GM21447 (cell line): ENCODE data around the gene CAMTA1.
"Not testable (repeated sequence)": the region's sequence is repeated elsewhere in the genome, so short reads cannot be mapped to it uniquely, and the experiment has no call there.

Source experiments
- ATAC-seq: cut with Tn5 transposase; IDR thresholded peaks from one replicate; pipeline ENCODE4 v1.9.1; 2021; ENCODE audit not compliant: unreplicated experiment

The CAMTA1 gene

DNA sequence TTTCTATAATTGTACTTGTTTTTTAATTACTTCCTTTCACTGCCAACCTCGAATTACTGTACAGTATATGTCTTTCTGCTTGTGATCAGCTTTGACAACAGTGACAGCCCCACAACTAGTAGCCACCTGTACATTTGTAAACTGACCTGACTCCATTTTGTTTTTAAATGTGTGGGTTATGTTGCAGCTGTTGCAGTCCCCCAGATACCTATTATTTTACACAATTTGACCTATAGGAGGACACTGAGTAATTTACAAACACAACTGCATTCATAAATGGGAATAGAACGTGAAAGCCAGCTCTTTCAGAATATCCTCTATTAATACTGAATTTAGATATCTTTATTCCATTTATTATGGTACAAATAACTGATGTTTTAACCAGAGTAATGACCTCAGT, 983.3 kb downstream of the CAMTA1 start:
- ATAC-seq, result no peak

DNA sequence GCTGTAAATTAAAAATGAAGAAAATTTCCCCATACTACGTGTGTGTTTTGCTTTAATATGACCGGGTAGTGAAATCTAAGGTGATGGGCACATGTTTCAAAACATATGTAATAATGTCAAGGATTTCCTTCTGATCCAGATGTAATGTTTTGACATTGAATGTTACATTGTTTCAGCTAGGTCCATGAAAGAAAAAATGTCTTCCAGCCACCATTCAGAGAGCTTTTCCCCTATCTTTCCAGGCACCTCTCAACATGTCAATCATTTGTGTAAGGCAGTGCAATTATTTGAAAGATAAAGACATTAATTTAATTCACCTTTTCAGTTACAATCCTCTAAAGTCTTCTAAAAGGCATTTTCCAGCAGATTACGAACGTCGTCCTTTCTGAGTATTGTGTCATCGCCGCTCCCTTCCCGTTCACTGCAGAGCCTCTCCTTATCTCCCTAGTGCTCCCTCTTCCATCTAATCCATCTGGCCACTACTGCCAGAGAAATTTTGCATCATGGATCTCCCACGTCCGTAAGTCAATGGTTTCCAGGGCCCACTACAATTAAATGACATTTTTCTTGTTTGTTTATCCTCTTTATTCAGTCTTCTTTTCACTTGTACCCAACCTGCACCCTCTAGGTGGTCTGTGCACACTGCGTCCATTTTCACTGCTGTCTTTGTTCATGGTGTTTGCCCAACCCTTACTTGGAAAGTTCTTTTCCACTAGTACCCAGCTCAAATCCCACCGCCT, 984.6 kb downstream of the CAMTA1 start:
- no peak for ATAC-seq

DNA sequence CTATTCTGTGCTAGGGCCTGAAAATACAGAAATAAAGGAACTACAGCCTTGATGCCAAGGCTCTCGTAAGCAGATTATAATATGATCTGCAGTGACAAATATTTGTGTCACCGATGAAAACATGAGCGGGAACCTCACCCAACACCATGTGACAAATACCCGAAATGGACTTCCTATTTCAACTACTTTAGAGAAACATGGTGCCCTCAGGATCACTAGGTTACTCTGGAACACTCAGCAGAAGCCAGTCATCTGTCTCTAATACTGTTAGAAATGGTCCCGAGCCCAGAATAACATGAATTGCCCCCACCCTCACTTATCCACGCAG, 985.4 kb downstream of the CAMTA1 start:
- ATAC-seq, result peak; percentile 16

DNA sequence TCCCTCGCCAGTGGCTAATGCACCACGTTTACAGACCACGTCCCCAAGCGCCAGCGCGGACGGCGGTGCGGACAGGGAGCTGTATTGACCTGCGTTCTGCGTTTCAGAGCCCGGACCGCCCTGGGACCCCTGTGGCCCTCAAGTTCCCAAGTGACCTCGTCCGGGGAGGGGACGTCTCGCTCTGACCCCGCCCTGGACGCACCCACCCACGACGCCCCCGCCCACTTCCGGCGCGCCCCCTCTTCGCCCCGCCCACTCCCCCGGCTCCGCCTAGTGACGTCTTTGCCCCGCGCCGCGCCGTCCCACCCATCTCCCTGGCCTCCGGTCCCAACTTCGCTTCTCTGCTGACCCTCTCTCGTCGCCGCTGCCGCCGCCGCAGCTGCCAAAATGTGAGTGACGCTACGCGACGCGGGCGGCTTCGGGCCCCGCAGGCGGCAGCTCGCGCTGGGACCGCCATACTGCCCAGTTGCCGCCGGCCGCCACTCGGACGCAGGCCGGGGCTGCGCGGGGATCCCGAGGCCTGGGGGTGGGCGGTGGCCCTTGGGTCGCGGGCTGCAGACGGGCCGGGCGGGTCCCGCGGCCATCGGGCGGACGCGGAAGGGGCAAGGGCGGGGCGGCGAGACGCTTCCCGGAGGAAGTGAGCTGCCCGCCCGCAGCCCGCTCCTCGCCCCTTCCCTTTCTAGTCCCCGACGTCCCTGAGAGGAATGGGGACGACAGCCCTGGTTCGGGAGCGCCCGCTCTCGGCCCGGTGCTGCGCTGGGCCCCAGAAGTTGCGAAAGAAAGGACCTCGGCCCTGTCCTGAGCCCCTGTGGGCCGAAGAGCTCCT, 986.0 kb downstream of the CAMTA1 start, which contains the start of gene VAMP3:
Gene VAMP3, plus strand, starts transcription at position 300 of the 826 bp plus-strand sequence. Its CDS starts 88 bp downstream, at position 388.
- peak; percentile 69 for ATAC-seq

DNA sequence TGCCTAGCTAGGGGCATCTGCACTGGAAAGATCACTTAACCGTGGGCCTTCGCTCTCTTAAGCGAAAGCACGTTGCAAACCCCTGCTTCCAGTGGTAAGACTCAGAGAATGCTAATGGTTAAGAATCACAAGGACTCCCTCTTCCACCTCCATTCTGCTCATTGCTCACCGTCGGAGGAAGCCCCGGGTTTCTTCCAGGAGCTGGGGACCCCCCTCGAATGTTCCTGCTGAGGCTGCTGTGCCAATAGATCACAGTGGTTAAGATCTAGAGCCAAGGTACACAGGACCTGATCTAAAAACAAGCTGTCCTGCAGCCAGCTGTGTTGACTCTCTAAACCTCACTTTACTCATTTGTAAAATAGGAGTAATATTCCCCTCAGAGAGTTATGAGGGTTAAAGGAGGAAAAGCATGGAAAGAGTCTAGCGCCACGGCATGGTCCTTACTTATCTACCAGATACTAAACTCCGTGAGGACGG, 986.6 kb downstream of the CAMTA1 start:
- ATAC-seq, result peak; percentile 14

DNA sequence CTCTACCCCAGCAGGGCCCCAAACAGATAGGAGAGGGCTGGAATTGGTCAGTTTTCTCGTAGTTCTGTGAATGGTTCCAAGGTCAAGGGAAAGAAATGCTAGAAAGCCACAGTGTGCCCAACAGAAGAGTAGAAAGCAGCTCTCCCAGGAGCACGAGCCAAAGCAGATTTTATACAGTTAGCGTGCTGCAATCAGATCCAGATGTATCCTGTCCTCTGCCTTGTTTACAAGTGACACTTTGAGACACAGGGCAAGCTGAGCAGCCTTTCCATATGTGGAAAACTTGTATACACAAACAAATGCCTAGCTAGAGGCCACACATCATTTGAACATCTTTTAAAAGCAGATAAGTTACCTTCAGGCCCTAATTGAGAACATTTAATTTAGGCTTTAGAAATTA, 992.3 kb downstream of the CAMTA1 start:
- no peak for ATAC-seq

DNA sequence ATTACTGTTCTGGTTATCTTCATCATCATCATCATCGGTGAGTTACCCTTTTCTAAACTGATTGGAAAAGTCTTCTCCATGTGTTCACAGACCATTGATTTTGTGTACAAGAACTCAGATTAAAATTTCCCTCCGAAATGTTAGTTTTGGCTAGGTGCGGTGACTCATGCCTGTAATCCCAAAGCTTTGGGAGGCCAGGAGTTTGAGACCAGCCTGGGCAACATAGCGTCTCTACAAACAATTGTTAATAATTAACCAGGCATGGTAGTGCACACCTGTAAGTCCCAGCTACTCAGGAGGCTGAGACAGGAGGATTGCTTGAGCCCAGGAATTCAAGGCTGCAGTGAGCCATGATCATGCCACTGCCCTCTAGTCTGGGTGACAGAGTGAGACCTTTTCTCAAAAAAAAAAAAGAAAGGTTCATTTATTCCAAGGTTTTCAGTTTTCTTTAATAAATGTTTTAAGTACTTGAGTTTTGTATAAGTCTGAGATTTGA, 992.9 kb downstream of the CAMTA1 start:
- no peak for ATAC-seq

DNA sequence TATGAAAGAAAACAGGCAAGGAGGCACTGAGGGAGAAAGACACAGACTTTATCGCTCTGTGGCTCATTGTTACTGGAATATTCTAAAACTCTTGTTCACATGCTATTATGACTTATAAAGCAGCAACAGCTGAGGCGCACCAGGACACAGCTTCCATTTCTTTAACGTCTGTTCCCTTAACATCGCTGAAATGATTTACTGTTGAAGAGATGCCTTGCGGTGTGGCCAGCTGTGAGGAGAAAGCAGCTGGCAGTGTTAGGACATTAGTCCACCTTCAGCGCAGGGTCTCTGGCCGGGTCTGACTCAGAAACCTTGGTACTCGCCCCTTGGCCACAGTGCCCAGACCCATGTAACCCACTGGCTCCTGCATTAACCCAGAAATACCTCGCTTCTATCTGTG, 995.7 kb downstream of the CAMTA1 start:
- no peak for ATAC-seq

DNA sequence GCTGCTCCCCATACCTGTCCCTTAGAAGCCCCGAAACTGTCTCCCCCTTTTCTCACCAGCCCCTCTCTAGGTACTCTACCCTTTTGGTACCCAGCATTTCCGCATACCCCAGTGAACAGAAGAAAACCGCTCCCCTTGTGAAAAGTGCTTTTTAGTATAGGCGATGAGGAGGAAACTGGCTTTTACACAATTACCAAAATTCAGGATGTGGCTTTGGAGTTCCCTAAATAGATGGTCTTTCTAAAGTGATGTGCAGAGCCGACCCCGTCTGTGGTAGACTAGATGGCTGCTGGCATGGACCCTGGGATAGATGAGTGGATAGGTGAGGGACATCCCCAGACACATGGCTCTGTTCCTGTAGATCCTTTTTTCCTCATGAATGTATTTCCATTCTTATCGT, 996.2 kb downstream of the CAMTA1 start:
- ATAC-seq, result no peak

DNA sequence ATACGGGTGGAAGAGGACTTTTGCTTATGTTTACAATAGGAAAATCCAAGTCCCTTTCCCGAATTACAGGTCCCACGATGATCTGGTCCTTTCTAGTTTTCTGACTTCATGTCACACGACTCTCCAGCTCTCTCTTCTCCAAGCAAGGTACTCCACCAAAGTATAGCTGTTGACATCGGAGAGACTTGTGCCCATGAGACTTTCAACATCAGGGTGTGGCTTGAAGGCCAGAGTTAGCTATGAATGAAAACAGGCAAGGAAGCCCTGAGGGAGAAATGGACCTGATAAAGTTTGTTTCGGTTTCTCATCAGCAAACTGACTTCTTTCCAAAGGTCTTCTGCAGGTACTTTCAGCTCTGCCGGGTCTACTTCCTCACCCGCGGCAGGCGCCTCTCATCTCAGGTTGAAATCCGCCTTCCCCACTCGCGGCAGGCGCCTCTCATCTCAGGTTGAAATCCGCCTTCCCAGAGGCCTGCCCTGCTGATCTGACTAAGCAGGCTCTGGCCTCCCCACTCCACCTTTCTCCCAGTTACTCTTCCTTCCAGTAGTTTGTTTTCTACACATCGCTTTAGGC, 996.8 kb downstream of the CAMTA1 start:
- ATAC-seq, result no peak

DNA sequence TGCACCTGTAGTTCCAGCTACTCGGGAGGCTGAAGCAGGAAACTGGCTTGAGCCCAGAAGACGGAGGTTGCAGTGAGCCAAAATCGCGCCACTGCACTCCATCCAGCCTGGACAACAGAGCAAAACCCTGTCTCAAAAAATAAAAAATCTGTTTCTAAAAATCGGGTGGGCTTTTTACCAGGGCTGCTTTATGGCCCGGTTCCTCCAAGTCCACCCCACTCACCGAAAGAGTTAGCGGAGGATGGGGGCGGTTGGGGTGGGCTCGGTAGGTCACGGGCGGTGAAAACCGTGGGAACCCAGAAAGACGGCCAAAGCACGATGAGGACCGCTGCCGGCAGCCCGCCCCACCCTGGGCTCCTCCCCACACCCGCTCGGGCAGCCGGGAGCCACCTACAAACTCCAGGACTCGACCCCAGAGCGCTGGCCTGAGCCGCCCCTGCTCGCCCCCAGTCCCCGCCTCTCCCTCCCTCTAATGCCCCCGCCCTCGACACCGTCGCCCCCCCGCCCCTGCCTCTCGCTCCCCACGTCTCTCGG, 998.0 kb downstream of the CAMTA1 start:
- ATAC-seq, result no peak

DNA sequence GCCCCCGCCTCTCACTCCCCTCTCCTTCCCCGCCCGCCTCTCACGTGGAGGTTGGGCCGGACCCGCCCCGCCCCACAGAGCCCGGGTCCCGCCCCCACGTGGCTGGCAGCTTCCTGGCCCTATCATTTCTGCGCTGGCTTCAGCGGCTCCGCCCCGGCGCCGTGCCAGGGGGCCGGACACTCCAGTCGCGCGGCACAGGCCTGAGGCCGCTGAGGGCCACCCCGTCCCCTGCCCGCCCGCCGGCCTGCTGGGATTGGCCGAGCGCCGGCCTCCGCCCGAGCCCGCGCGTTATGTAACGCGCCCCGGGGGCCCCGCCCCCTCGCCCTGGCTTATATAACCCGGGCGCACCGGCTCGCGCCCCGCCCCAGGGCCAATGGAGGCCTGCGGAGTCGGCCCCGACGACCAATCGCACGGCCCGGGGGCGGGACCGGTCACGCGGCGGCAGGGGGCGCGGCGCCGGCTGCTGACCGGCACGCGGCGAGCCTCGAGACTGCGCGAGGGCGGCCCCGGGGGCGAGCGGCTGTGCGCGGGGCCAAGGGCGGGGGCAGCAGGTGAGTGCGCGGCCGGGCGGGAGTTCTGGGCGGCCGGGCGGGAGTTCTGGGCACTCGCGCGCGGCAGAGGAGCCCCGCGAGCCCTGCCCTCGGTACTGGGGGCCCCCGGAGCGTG, 998.7 kb downstream of the CAMTA1 start, which contains the start of gene PER3:
Gene PER3, plus strand, starts transcription at position 466 of the 666 bp plus-strand sequence. CDS start 587 bp downstream, outside the sequence.
- ATAC-seq, result peak; percentile 87

DNA sequence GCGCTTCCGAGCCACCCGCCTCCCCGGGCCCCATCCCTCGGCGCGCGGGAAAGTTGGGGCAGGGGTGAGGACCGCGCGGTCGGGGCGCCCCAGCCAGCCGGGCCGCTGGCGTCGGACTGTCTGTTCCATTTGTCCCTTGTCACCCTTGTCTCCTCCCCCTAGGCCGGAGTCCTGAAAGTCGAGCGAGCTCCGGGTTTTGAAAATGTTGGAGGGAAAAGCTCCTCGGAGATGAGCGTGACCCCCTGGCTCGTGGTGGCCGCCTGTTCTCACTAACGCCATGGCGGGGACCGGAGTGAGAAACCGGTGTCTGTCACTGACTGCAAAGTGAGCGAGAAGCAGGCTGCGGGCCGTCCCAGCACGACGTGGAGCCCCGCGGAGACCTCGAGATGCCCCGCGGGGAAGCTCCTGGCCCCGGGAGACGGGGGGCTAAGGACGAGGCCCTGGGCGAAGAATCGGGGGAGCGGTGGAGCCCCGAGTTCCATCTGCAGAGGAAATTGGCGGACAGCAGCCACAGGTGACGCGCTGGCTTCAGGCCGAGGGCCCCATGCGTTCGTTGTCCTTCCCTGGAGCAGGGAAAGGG, 999.3 kb downstream of the CAMTA1 start:
- no peak for ATAC-seq

DNA sequence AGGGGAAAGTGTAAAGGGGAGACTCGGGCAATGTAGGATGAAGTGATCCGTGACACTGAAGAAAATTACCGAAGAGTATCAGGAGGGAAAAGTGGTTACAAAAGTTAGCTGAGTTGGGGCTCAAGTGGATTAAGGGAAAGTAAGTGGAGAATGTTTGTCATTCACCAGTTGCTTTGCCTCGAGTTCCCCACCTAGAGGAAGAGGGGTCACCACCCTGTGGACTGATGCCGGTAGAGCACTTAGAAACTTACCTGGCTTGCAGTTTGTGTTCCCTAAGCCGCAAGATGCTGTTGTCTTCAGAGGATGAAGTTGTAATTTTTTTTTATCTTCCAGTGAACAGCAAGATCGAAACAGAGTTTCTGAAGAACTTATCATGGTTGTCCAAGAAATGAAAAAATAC, 999.9 kb downstream of the CAMTA1 start:
- no peak for ATAC-seq

DNA sequence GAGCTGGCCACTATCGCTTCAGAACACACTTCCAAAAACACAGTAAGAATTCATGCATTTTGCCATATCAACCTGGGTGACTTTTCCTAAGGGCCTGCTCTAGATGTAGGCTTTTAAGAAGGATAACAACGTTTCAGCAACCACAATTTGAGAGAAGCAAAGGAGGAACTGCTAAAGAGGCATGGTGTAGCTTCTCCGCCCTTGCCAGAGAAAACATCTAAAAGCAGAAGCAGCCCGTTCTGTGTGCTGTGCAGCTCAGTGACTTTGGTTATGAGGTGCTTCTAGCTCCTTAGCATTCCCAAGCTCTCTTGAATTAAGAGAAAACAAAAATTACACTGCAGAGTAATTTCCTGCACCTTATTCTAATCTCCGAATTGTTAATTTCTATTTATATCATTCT, 1001.5 kb downstream of the CAMTA1 start:
- no peak for ATAC-seq

DNA sequence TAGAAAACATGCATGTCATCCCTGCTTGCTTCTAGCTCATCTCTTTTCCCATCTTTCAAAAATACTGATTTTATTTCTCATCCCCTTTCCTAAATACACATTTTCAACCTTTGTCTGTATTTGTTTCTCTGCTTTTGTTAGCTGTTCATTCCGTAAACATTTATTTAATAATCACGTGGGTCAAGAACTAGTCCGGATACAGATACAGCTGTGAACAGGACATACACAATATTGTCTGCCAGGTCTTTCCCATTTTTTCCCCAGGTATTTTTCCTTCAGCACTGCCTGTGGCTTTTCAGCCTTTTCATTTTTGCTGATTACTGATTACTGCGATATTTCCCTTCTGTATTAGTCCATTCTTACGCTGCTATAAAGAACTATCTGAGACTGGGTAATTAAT, 1004.6 kb downstream of the CAMTA1 start:
- no peak for ATAC-seq

DNA sequence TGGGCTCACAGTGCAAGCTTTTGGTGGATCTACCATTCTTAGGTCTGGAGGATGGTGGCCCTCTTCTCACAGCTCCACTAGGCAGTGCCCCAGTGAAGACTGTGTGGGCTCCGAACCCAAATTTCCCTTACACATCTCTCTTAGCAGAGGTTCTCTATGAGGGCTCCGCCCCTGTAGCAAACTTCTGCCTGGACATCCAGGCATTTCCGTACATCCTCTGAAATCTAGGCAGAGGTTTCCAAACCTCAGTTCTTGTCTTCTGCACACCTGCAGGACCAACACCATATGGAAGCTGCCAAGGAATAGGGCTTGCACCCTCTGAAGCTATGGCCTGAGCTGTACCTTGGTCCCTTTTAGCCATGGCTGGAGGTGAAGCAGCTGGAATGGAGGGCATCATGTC, 1005.8 kb downstream of the CAMTA1 start:
- not testable (repeated sequence) for ATAC-seq

DNA sequence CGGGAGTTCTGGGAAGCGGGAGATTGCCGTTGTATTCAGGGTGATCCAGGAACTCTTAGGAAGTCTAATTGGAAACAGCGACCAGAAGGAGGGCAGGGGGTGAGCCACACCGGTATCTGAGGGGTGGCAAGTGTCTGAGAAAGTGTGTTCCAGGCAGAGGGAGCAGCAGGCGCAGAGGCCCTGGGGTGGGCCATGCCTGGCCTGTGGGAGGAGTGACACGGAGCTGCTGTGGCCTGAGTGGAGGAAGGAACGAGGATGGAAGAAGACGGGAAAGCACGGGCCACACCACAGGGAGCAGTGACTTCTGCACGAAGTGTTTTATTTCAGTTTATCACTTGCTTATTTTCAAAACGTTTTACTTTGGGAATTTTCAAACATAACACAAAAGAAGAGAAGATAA, 1010.2 kb downstream of the CAMTA1 start:
- ATAC-seq, result no peak

DNA sequence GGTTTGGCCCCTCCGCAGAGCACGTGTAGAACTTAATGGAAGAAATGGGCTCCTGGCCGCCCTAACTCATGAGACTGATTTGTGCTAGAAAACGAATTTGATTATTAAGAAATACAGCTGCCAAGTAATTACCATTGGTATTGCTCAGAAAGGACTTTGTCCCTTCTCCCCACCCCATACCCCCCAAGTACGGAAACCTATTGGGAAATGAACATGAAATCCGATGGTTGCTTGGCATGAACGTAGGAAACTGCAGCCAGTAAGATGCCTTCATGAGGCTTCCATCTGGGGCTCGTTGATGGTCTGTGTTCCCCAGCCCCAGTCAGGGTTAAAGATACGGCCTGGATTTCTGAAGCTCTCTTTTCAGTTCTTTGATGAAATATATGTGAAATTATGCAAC, 1020.2 kb downstream of the CAMTA1 start:
- no peak for ATAC-seq

DNA sequence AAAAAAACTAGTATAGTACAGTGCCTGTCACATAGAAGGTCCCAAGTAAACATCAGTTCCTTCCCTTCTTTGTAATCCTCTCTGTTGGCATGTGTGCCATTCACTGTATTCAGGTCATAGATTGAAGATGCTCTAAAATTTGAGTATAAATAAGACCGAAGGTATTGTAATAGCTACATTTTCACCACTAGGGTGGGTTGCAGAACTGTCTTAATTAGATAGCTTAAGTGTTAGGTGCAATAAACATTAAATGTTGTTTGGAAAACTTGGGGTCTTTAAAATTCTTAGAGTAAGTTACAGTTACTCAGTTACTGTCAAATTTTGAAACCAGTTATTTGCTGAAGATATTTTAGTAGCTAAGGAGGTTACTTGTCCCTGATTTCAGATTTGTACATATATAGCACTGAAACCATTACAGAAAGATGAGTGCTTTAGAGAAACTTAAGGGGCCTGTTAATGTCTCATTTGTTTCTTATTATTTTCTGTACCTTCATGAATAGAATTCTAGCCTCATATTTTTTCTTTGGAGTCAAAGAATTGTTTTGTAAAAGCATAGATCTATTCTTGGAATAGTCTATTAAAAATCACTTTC, 1023.1 kb downstream of the CAMTA1 start:
- ATAC-seq, result no peak
